IMR-90 (cell line): ENCODE data around the gene ARHGEF10L. TPM values are rescaled to one million over a fixed set of nuclear protein-coding genes. Genes with fewer than 3 reads are reported as not detected.

ENCODE experiments used
- ATAC-seq: fragments of 200-7000 bp; cut with Tn5 transposase; 2 replicates; pipeline ENCODE4 v1.9.1; 2020; ENCODE audit warnings: low read depth, mild to moderate bottlenecking, moderate library complexity
- BruUV-seq: library from RNA; stranded (reverse); fragments of 400-500 nt; replicated peaks from 2 replicates; lab custom pipeline; 2021; lab: Mats Ljungman, UMichigan
- CTCF ChIA-PET: fragments of 300-600 bp; formaldehyde crosslinking; extraction: SDS; loops from one replicate; lab custom pipeline; 2021; ENCODE audit warnings: antibody characterized with exemption; lab: Yijun Ruan, JAX
- POLR2A ChIA-PET: fragments of 300-600 bp; sonication (Branson Sonifier 250); formaldehyde crosslinking; loops from one replicate; lab custom pipeline; 2022; ENCODE audit warnings: antibody characterized with exemption; ENCODE audit not compliant: unreplicated experiment; lab: Charles Lee
- DNase-seq: peaks from one replicate; pipeline ENCODE4 v3.0.0; 2013
- H2AFZ ChIP-seq: replicated peaks from 2 replicates; pipeline ENCODE3; 2013; ENCODE audit warnings: low read length, mild to moderate bottlenecking; ENCODE audit not compliant: poor library complexity
- H2AK5ac ChIP-seq: 2 replicates; pipeline ENCODE4 v1.6.1; 2013; ENCODE audit warnings: low read depth, low read length, inconsistent platforms
- H2AK9ac ChIP-seq: replicated peaks from 2 replicates; pipeline ENCODE3; 2013; ENCODE audit warnings: mild to moderate bottlenecking, low read depth, low read length, moderate library complexity; ENCODE audit not compliant: poor library complexity
- H2BK120ac ChIP-seq: 2 replicates; pipeline ENCODE4 v1.6.1; 2013; ENCODE audit warnings: low read depth, low read length, inconsistent platforms
- H2BK15ac ChIP-seq: 3 replicates; pipeline ENCODE4 v1.6.1; 2013; ENCODE audit warnings: low read depth, low read length, inconsistent platforms
- H2BK20ac ChIP-seq: 2 replicates; pipeline ENCODE4 v1.6.1; 2013; ENCODE audit warnings: low read depth, mild to moderate bottlenecking, inconsistent platforms, low read length, moderate library complexity
- H2BK5ac ChIP-seq: 2 replicates; pipeline ENCODE4 v1.6.1; 2013; ENCODE audit warnings: mild to moderate bottlenecking, low read depth, low read length, inconsistent platforms; ENCODE audit not compliant: poor library complexity, severe bottlenecking
- H3K14ac ChIP-seq: replicated peaks from 2 replicates; pipeline ENCODE4 v1.6.1; 2013; ENCODE audit warnings: low read depth, low read length, inconsistent platforms
- H3K18ac ChIP-seq: 2 replicates; pipeline ENCODE4 v1.6.1; 2013; ENCODE audit warnings: low read depth, low read length, control low read depth
- H3K23ac ChIP-seq: 2 replicates; pipeline ENCODE4 v1.6.1; 2013; ENCODE audit warnings: low read depth, low read length, inconsistent platforms
- H3K27ac ChIP-seq: 2 replicates; pipeline ENCODE4 v1.5.1; 2013; ENCODE audit warnings: mild to moderate bottlenecking, control low read depth, low read length; ENCODE audit not compliant: insufficient read depth
- H3K27me3 ChIP-seq: 2 replicates; pipeline ENCODE4 v1.6.1; 2013; ENCODE audit warnings: low read length; ENCODE audit not compliant: control insufficient read depth, insufficient read depth
- H3K36me3 ChIP-seq: 2 replicates; pipeline ENCODE4 v1.6.1; 2013; ENCODE audit warnings: low read length, mixed read lengths; ENCODE audit not compliant: control insufficient read depth, insufficient read depth
- H3K4ac ChIP-seq: 2 replicates; pipeline ENCODE4 v1.6.1; 2013; ENCODE audit warnings: low read depth, low read length, inconsistent platforms
- H3K4me1 ChIP-seq: 2 replicates; pipeline ENCODE4 v1.6.1; 2013; ENCODE audit warnings: low read length, mixed read lengths; ENCODE audit not compliant: control insufficient read depth, insufficient read depth
- H3K4me2 ChIP-seq: 2 replicates; pipeline ENCODE4 v1.6.1; 2013; ENCODE audit warnings: low read depth, mild to moderate bottlenecking, control low read depth, low read length, moderate library complexity
- H3K4me3 ChIP-seq: 2 replicates; pipeline ENCODE4 v1.5.1; 2013; ENCODE audit warnings: low read depth, mild to moderate bottlenecking, control low read depth, low read length, moderate library complexity; ENCODE audit not compliant: insufficient read depth
- H3K56ac ChIP-seq: 2 replicates; pipeline ENCODE4 v1.6.1; 2013; ENCODE audit warnings: low read length, inconsistent platforms; ENCODE audit not compliant: insufficient read depth; ENCODE audit errors: extremely low read depth
- H3K79me1 ChIP-seq, 2 experiments: 2 replicates each; pipeline ENCODE4 v1.6.1; 2013; ENCODE audit warnings: low read length in 2 of 2, inconsistent platforms in 1 of 2, low read depth in 1 of 2
- H3K9ac ChIP-seq: 2 replicates; pipeline ENCODE4 v1.6.1; 2013; ENCODE audit warnings: low read depth, low read length, control low read depth
- H3K9me1 ChIP-seq: 2 replicates; pipeline ENCODE4 v1.6.1; 2013; ENCODE audit warnings: low read length, inconsistent platforms; ENCODE audit not compliant: insufficient read depth
- H3K9me3 ChIP-seq: 2 replicates; pipeline ENCODE4 v1.6.1; 2013; ENCODE audit warnings: low read length; ENCODE audit not compliant: control insufficient read depth, insufficient read depth
- H4K20me1 ChIP-seq: 2 replicates; pipeline ENCODE4 v1.6.1; 2013; ENCODE audit warnings: low read length, inconsistent platforms; ENCODE audit not compliant: insufficient read depth
- H4K5ac ChIP-seq: 2 replicates; pipeline ENCODE4 v1.6.1; 2013; ENCODE audit warnings: mild to moderate bottlenecking, low read depth, low read length, control low read depth
- H4K8ac ChIP-seq, 2 experiments: 2 replicates each; pipeline ENCODE4 v1.6.1; 2013; ENCODE audit warnings: low read depth in 2 of 2, low read length in 2 of 2, control low read depth in 1 of 2, inconsistent platforms in 1 of 2
- H4K91ac ChIP-seq: 2 replicates; pipeline ENCODE4 v1.6.1; 2013; ENCODE audit warnings: low read depth, low read length, inconsistent platforms; ENCODE audit not compliant: insufficient read depth
- BHLHE40 ChIP-seq: fragments of 150-350 bp; IDR thresholded peaks from 2 replicates; pipeline ENCODE4 v1.6.1; 2016; ENCODE audit warnings: mild to moderate bottlenecking, low read depth, low read length
- CHD1 ChIP-seq: IDR thresholded peaks from 2 replicates; pipeline ENCODE4 v1.6.1; 2012; ENCODE audit warnings: low read depth, low read length, improper control_type of control experiment
- MAFK ChIP-seq: IDR thresholded peaks from 2 replicates; pipeline ENCODE4 v1.6.1; 2012; ENCODE audit warnings: low read depth, low read length, improper control_type of control experiment
- MAZ ChIP-seq: IDR thresholded peaks from 2 replicates; pipeline ENCODE4 v1.6.1; 2012; ENCODE audit warnings: low read depth, mild to moderate bottlenecking, low read length, improper control_type of control experiment, moderate library complexity, borderline replicate concordance
- NFE2L2 ChIP-seq: fragments of 150-350 bp; IDR thresholded peaks from 2 replicates; pipeline ENCODE4 v1.6.1; 2016; ENCODE audit warnings: low read depth, mild to moderate bottlenecking, low read length
- POLR2A ChIP-seq: IDR thresholded peaks from 2 replicates; pipeline ENCODE4 v1.6.1; 2012; ENCODE audit warnings: mild to moderate bottlenecking, low read depth, low read length
- RCOR1 ChIP-seq: IDR thresholded peaks from 2 replicates; pipeline ENCODE4 v1.6.1; 2012; ENCODE audit warnings: mild to moderate bottlenecking, low read length, improper control_type of control experiment; ENCODE audit not compliant: insufficient replicate concordance
- SMC3 ChIP-seq: fragments of 150-350 bp; IDR thresholded peaks from 2 replicates; pipeline ENCODE4 v1.6.1; 2016; ENCODE audit warnings: low read depth, mild to moderate bottlenecking, antibody characterized with exemption, low read length, moderate library complexity
- WGBS, 2 experiments: methylation state at CpG; one replicate each; pipeline versions ENCODE4 v1.1.5 to v1.1.7; 2013; ENCODE audit warnings: missing lambda C conversion rate in 2 of 2; ENCODE audit not compliant: insufficient read length in 1 of 2; ENCODE audit errors: extremely low coverage in 2 of 2; 5-methylcytosine and 5-hydroxymethylcytosine counted together
- dilution Hi-C: fragments of 300-500 bp; cut with HindIII; formaldehyde crosslinking; loops from one replicate; pipeline ENCODE4 v1.14.3; 2018; ENCODE audit warnings: low sequenced_read_pairs; ENCODE audit not compliant: unreplicated experiment
- in situ Hi-C: fragments of 300-500 bp; cut with MboI; formaldehyde crosslinking; loops from 3 replicates; pipeline ENCODE4 v1.14.3; 2019; ENCODE audit warnings: low sequenced_read_pairs, inconsistent platforms, mixed read lengths
- intact Hi-C: fragments of 100-400 bp; cut with micrococcal nuclease; formaldehyde crosslinking; loops from 2 replicates; pipeline ENCODE4 v1.10.0; 2022
- polyA plus RNA-seq, 3 experiments: library from polyadenylated mRNA; depleted of rRNA; stranded (reverse); fragments of >200 nt; gene quantifications; 2 replicates each; pipeline ENCODE4 v1.2.3, GENCODE V29; 2012; ENCODE audit warnings: low replicate concordance in 1 of 3
- total RNA-seq: library from RNA; depleted of rRNA; stranded (reverse); fragments of >200 nt; gene quantifications from 2 replicates; pipeline ENCODE4 v1.2.3, GENCODE V29; 2012
- TF ChIP-seq, protein P1 (sequence below): conservative IDR thresholded peaks from 2 replicates; pipeline ENCODE4 v1.5.1; 2012; ENCODE audit warnings: mild to moderate bottlenecking, low read depth, low read length, improper control_type of control experiment

The ARHGEF10L gene
- total and polyA plus RNA-seq, 2 of the 4 experiments (the other 2 are of a cell fraction): 4.8 to 12.4 TPM

- no peak overlapping the region for H3K4ac ChIP-seq
- ChIA-PET CTCF (no interaction called here), POLR2A (no interaction called here)
- H3K27ac ChIP-seq: no peak overlapping the region
- no peaks in the 10 kb centered on the region for H3K4me1 ChIP-seq
- peak overlapping the region; percentile 66 for H2BK5ac ChIP-seq
- no TSS peak for BruUV-seq
- no peak overlapping the region for H3K9ac ChIP-seq
- no peaks in the 10 kb centered on the region; the same call in 1 of the 2 replicates for H4K20me1 ChIP-seq
- peaks cover 19% of the 10 kb centered on the region for H3K36me3 ChIP-seq
- H4K91ac ChIP-seq: no peak overlapping the region
- no CpG with 5 or more reads among the region's 1 CpG for WGBS, 2 experiments
- no peak overlapping the region for H2BK20ac ChIP-seq
- H3K27me3 ChIP-seq: no peaks in the 10 kb centered on the region
- no peak overlapping the region for H4K8ac ChIP-seq
- no peak overlapping the region for H3K14ac ChIP-seq
- H2BK15ac ChIP-seq: no peak overlapping the region
- intact Hi-C loops: loop anchor here (2.0 kb wide), 1 partner anchor 926 kb away; no protein-coding TSS in a partner anchor
- H2AK9ac ChIP-seq: no peak overlapping the region
- DNase-seq: no peak
- H3K79me1 ChIP-seq: no peaks in the 10 kb centered on the region
- H2BK120ac ChIP-seq: no peak overlapping the region
- H2AK5ac ChIP-seq: no peak overlapping the region
- TF ChIP-seq, protein P1, sequence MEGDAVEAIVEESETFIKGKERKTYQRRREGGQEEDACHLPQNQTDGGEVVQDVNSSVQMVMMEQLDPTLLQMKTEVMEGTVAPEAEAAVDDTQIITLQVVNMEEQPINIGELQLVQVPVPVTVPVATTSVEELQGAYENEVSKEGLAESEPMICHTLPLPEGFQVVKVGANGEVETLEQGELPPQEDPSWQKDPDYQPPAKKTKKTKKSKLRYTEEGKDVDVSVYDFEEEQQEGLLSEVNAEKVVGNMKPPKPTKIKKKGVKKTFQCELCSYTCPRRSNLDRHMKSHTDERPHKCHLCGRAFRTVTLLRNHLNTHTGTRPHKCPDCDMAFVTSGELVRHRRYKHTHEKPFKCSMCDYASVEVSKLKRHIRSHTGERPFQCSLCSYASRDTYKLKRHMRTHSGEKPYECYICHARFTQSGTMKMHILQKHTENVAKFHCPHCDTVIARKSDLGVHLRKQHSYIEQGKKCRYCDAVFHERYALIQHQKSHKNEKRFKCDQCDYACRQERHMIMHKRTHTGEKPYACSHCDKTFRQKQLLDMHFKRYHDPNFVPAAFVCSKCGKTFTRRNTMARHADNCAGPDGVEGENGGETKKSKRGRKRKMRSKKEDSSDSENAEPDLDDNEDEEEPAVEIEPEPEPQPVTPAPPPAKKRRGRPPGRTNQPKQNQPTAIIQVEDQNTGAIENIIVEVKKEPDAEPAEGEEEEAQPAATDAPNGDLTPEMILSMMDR: no peak
- TF ChIP-seq BHLHE40 (no peak), POLR2A (no peak), NFE2L2 (no peak), RCOR1 (no peak), MAFK (no peak), MAZ (no peak), SMC3 (no peak), CHD1 (no peak)
- in situ Hi-C loops: loop anchor here (5.0 to 10.0 kb wide), 2 partner anchors 447 to 920 kb away; no protein-coding TSS in a partner anchor
- no peak overlapping the region for H4K5ac ChIP-seq
- ATAC-seq: no peak
- dilution Hi-C loops: no loop called here
- no peak overlapping the region for H3K18ac ChIP-seq
- no peak overlapping the region for H3K56ac ChIP-seq
- no peak overlapping the region for H3K4me2 ChIP-seq
- no peaks in the 10 kb centered on the region for H3K9me3 ChIP-seq
- H2AFZ ChIP-seq: no peak overlapping the region
- H3K4me3 ChIP-seq: no peak overlapping the region
- no peaks in the 10 kb centered on the region for H3K9me1 ChIP-seq
- no peak overlapping the region for H3K23ac ChIP-seq
Observed at GRCh38 chr1:17655169-17655568, 115.7 kb downstream of the ARHGEF10L start.
